GM12878 (cell line): ENCODE results near the gene TFF2. TPM values are rescaled to one million over a fixed set of nuclear protein-coding genes. Genes with fewer than 3 reads are reported as not detected.

ENCODE experiments used
- ATAC-seq: fragments of 200-7000 bp; cut with Tn5 transposase; 3 replicates; pipeline ENCODE4 v1.9.1; 2020; ENCODE audit warnings: mild to moderate bottlenecking, moderate library complexity
- BruUV-seq: library from RNA; stranded (reverse); fragments of 400-500 nt; replicated peaks from 2 replicates; lab custom pipeline; 2021; lab: Mats Ljungman, UMichigan
- CTCF ChIA-PET: fragments of 300-600 bp; sonication (Branson Sonifier 250); formaldehyde crosslinking; extraction: SDS; loops from one replicate; lab custom pipeline; 2021; ENCODE audit warnings: inconsistent platforms; lab: Yijun Ruan, JAX
- POLR2A ChIA-PET: fragments of 350-600 bp; formaldehyde crosslinking; extraction: SDS; loops from one replicate; lab custom pipeline; 2021; ENCODE audit warnings: inconsistent platforms; lab: Charles Lee
- RAD21 ChIA-PET: fragments of 300-600 bp; sonication (Branson Sonifier 250); formaldehyde crosslinking; loops from one replicate; lab custom pipeline; 2023; ENCODE audit warnings: antibody characterized with exemption; ENCODE audit not compliant: unreplicated experiment; lab: Charles Lee
- SMC1A ChIA-PET: fragments of 300-600 bp; sonication (Branson Sonifier 250); formaldehyde crosslinking; loops from one replicate; lab custom pipeline; 2023; ENCODE audit not compliant: unreplicated experiment, uncharacterized antibody; lab: Charles Lee
- DNase-seq: peaks from one replicate; pipeline ENCODE4 v3.0.0-alpha.2; 2011; ENCODE audit warnings: low read depth, low spot score
- FAIRE-seq: peaks from 3 replicates; lab custom pipeline; 2011; peaks lifted over from hg19 to GRCh38; lab: Jason Lieb, UNC
- H2AFZ ChIP-seq: 2 replicates; pipeline ENCODE4 v1.6.0; 2011; ENCODE audit warnings: low read depth, low read length, control low read depth; ENCODE audit not compliant: control insufficient read depth
- H3K27ac ChIP-seq: 2 replicates; pipeline ENCODE4 v1.5.1; 2011; ENCODE audit warnings: control low read depth; ENCODE audit not compliant: control insufficient read depth, insufficient read depth
- H3K27me3 ChIP-seq, 2 experiments: replicated peaks in 1 of 2; 2 replicates each; pipeline versions ENCODE4 v1.6.0 to v1.6.1; 2011; ENCODE audit warnings: low read length in 1 of 2; ENCODE audit not compliant: control insufficient read depth in 2 of 2, insufficient read depth in 2 of 2
- H3K36me3 ChIP-seq, 2 experiments: 2 replicates each; pipeline ENCODE4 v1.5.1; 2011; ENCODE audit warnings: low read length in 1 of 2; ENCODE audit not compliant: control insufficient read depth in 2 of 2, insufficient read depth in 2 of 2
- H3K4me1 ChIP-seq: 2 replicates; pipeline ENCODE4 v1.6.1; 2011; ENCODE audit warnings: mild to moderate bottlenecking, low read length, moderate library complexity, mixed read lengths; ENCODE audit not compliant: control insufficient read depth, insufficient read depth
- H3K4me2 ChIP-seq: 2 replicates; pipeline ENCODE4 v1.6.0; 2011; ENCODE audit warnings: control low read depth; ENCODE audit not compliant: control insufficient read depth, insufficient read depth
- H3K4me3 ChIP-seq: fragments of 200-600 bp; sonication (generic); 2 replicates; pipeline ENCODE4 v1.5.1; 2016
- H3K79me2 ChIP-seq: 2 replicates; pipeline ENCODE4 v1.6.0; 2011; ENCODE audit warnings: low read length; ENCODE audit not compliant: control insufficient read depth, insufficient read depth
- H3K9ac ChIP-seq: 2 replicates; pipeline ENCODE4 v1.8.0; 2011; ENCODE audit warnings: low read length, control low read depth, mixed read lengths; ENCODE audit not compliant: control insufficient read depth, insufficient read depth
- H3K9me3 ChIP-seq: replicated peaks from 3 replicates; pipeline ENCODE4 v1.5.1; 2011; ENCODE audit warnings: mild to moderate bottlenecking, low read length; ENCODE audit not compliant: control insufficient read depth, insufficient read depth
- H4K20me1 ChIP-seq: 2 replicates; pipeline ENCODE4 v1.6.0; 2011; ENCODE audit not compliant: control insufficient read depth, insufficient read depth
- BCL11A ChIP-seq: IDR thresholded peaks from 2 replicates; pipeline ENCODE4 v1.6.1; 2011; ENCODE audit warnings: low read depth, low read length
- KAT2A ChIP-seq: conservative IDR thresholded peaks from 2 replicates; pipeline ENCODE4 v1.6.1; 2011; ENCODE audit warnings: low read depth, low read length; ENCODE audit not compliant: control insufficient read depth
- PRDM15 ChIP-seq: fragments of 450-650 bp; formaldehyde crosslinking; IDR thresholded peaks from 2 replicates; pipeline ENCODE4 v1.4.0; 2020; ENCODE audit warnings: mild to moderate bottlenecking, moderate library complexity
- RBBP5 ChIP-seq: fragments of 200-600 bp; sonication (generic); conservative IDR thresholded peaks from 2 replicates; pipeline ENCODE4 v1.6.1; 2016
- SMAD5 ChIP-seq: IDR thresholded peaks from 2 replicates; pipeline ENCODE4 v1.6.1; 2016; ENCODE audit warnings: antibody characterized with exemption, low read depth
- TBL1XR1 ChIP-seq: IDR thresholded peaks from 2 replicates; pipeline ENCODE4 v1.6.1; 2012; ENCODE audit warnings: low read depth, low read length, improper control_type of control experiment
- ZBTB33 ChIP-seq: fragments of 450-650 bp; IDR thresholded peaks from 2 replicates; pipeline ENCODE4 v1.6.1; 2017; ENCODE audit warnings: mild to moderate bottlenecking
- ZNF592 ChIP-seq: fragments of 450-650 bp; IDR thresholded peaks from 2 replicates; pipeline ENCODE4 v1.6.1; 2017; ENCODE audit warnings: mild to moderate bottlenecking, moderate library complexity
- WGBS: methylation state at CpG from one replicate; pipeline ENCODE4 v1.1.6; 2016; ENCODE audit warnings: low lambda C conversion rate; ENCODE audit not compliant: insufficient replicate concordance, insufficient coverage; ENCODE audit errors: missing lambda C conversion rate; 5-methylcytosine and 5-hydroxymethylcytosine counted together
- in situ Hi-C: fragments of 300-500 bp; cut with MboI; formaldehyde crosslinking; loops from 9 replicates; pipeline ENCODE4 v1.14.3; 2018; ENCODE audit warnings: mixed read lengths
- intact Hi-C: fragments of 100-400 bp; cut with micrococcal nuclease; formaldehyde crosslinking; loops from one replicate; pipeline ENCODE4 v1.14.2; 2022; ENCODE audit not compliant: unreplicated experiment
- polyA plus RNA-seq, 11 experiments: library from polyadenylated mRNA; depleted of rRNA in 4 of 11; unstranded in 6 of 11; stranded (reverse) in 5 of 11; fragments of >200 nt; fragmentation: Nextera tagmentation in 4 of 11; fragmentation: Illumina TruSeq in 1 of 11; extraction: Ambion mirVana in 4 of 11; extraction: Trizol in 1 of 11; gene quantifications; 1 replicate in 1 of 11; 2 replicates in 10 of 11; pipeline versions ENCODE4 v1.2.1 to v1.2.3, GENCODE V29; 2011 to 2016; ENCODE audit warnings: inconsistent platforms in 2 of 11, missing spikeins in 2 of 11, low read depth in 1 of 11
- total RNA-seq, 4 experiments: library from RNA; depleted of rRNA in 3 of 4; stranded (reverse); fragments of >200 nt in 3 of 4; fragmentation: Illumina TruSeq in 1 of 4; extraction: Trizol in 1 of 4; gene quantifications; 2 replicates each; pipeline versions ENCODE4 v1.2.1 to v1.2.3, GENCODE V29; 2013 to 2021

The TFF2 gene
- total and polyA plus RNA-seq, 10 of the 15 experiments (the other 5 are each of a cell fraction or from before 2014, with no cell fraction given): 0.56 TPM; not detected in 9

- no peak overlapping the region for H2AFZ ChIP-seq
- in situ Hi-C loops: no loop called here
- H3K4me3 ChIP-seq: no peak overlapping the region
- no peak overlapping the region for H3K4me2 ChIP-seq
- H3K4me1 ChIP-seq: peaks cover 11% of the 10 kb centered on the region
- H3K9ac ChIP-seq: no peak overlapping the region
- 63% methylated on average over 12 of the region's 12 CpGs for WGBS
- H3K79me2 ChIP-seq: no peaks in the 10 kb centered on the region
- H3K27me3 ChIP-seq: no peaks in the 10 kb centered on the region; a peak in 2 of 4 replicates
- ChIA-PET SMC1A (interaction anchor here (0.7 to 1.2 kb wide), 2 partner anchors 23 to 42 kb away, joined by 3 read pairs; no protein-coding TSS in a partner anchor), POLR2A (no interaction called here), RAD21 (no interaction called here)
- no peak overlapping the region for H3K27ac ChIP-seq
- no peaks in the 10 kb centered on the region for H3K36me3 ChIP-seq
- H3K9me3 ChIP-seq: peaks cover 18% of the 10 kb centered on the region
- FAIRE-seq (no peak), ATAC-seq (no peak), DNase-seq (no peak)
- H4K20me1 ChIP-seq: no peaks in the 10 kb centered on the region
- intact Hi-C loops: no loop called here
- no TSS peak for BruUV-seq
- no peak for TF ChIP-seq TBL1XR1
- no peak for TF ChIP-seq BCL11A
- TF ChIP-seq KAT2A: no peak
- no peak for TF ChIP-seq RBBP5
- TF ChIP-seq ZNF592: no peak
- TF ChIP-seq ZBTB33: no peak
- no peak for TF ChIP-seq SMAD5
- no peak for TF ChIP-seq PRDM15 (CRISPR knock-in tag)
- TF ChIP-seq, all 136 proteins: peak for 0
- CTCF ChIA-PET: interaction anchor here (1.7 kb wide), 1 partner anchor 48 kb away, joined by 7 read pairs; no protein-coding TSS in a partner anchor
These were observed 7.5 kb upstream of the TFF2 start for GRCh38 chr21:42358261-42358660.
